ENCODE data around the gene PBX2.

GRCh38 chr6:32177183-32177787 is 12.7 kb downstream of the PBX2 start:
- TF ChIP-seq FOXK2 (IDR thresholded peaks at IDR 0.05) (no peak), GABPA (IDR thresholded peaks at IDR 0.05; ENCODE audit: low read depth) (peak; percentile 44; the same call in 1 of the 2 replicates), CHD4 (IDR thresholded peaks at IDR 0.05) (no peak), ESRRA (IDR thresholded peaks at IDR 0.05; ENCODE audit: low read length) (no peak), SMC3 (IDR thresholded peaks at IDR 0.05; ENCODE audit: borderline replicate concordance, low read length) (no peak), JUNB (IDR thresholded peaks at IDR 0.05) (no peak), CTCF (IDR thresholded peaks at IDR 0.05 in 2 of 3, conservative IDR thresholded peaks at IDR 0.05 in 1 of 3; ENCODE audit: control insufficient read depth in 2 of 3, extremely low read depth in 1 of 3, insufficient read depth in 1 of 3, low read depth in 3 of 3, low read length in 3 of 3) (no peak), SP1 (IDR thresholded peaks at IDR 0.05; ENCODE audit: low read depth, low read length) (no peak), POLR2AphosphoS2 (IDR thresholded peaks at IDR 0.05; ENCODE audit: low read depth, low read length) (0 out of 2 replicates have a peak, but pooled peaks have one; percentile 47), ZBED1 (IDR thresholded peaks at IDR 0.05; ENCODE audit: borderline replicate concordance) (no peak), NBN (IDR thresholded peaks at IDR 0.05) (peak; percentile 67), NFXL1 (IDR thresholded peaks at IDR 0.05; ENCODE audit: borderline replicate concordance) (no peak)
